ENCODE results near the gene FHIT. TPM values are rescaled to one million over a fixed set of nuclear protein-coding genes. Genes with fewer than 3 reads are reported as not detected.

Gene FHIT
- total and polyA plus RNA-seq, 2 of the 4 experiments (the other 2 are of a cell fraction) = 0.07 TPM; not detected in 1

DNA sequence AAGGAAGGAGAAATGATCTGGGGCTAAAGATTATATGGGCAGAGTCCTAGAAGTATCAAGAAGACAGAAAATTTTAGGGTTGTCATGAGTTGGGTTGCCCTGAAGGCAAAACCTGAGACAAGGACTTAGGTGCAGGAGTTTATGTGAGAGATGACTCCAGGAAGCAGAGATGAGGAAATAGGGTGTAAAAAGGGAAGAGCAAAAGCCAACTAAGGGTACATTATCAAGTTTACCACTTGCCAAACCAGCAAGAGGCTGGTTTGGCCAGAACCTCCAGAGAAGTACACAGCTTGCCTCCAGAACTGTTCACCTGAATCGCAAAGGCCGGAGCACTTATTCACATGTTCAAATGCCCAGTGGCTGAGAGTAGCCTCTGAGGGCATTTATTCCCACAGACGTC, 116.7 kb downstream of the FHIT start:
- no peak overlapping the region for H2AK9ac ChIP-seq (replicated peaks; ENCODE audit: low read depth, low read length, poor library complexity)
- H3K4ac ChIP-seq (ENCODE audit: low read depth, low read length) = no peak overlapping the region
- in situ Hi-C loops (cut with MboI; ENCODE audit: low sequenced_read_pairs) = no loop called here
- ChIA-PET POLR2A (ENCODE audit: unreplicated experiment) (no interaction called here), CTCF (no interaction called here)
- H3K9ac ChIP-seq (ENCODE audit: low read depth, low read length) = no peak overlapping the region
- no peaks in the 10 kb centered on the region for H3K27me3 ChIP-seq (ENCODE audit: control insufficient read depth, insufficient read depth, low read length)
- H4K8ac ChIP-seq (ENCODE audit: low read depth in 2 of 2, low read length in 2 of 2) = no peak overlapping the region
- H2BK5ac ChIP-seq (ENCODE audit: low read depth, low read length, poor library complexity, severe bottlenecking) = no peak overlapping the region
- H3K23ac ChIP-seq (ENCODE audit: low read depth, low read length) = no peak overlapping the region
- H3K4me3 ChIP-seq (ENCODE audit: insufficient read depth, low read depth, low read length) = no peak overlapping the region
- no peak overlapping the region for H2BK20ac ChIP-seq (ENCODE audit: low read depth, low read length)
- H3K4me2 ChIP-seq (ENCODE audit: low read depth, low read length) = no peak overlapping the region
- DNase-seq = no peak
- no peaks in the 10 kb centered on the region for H3K9me1 ChIP-seq (ENCODE audit: insufficient read depth, low read length)
- no peak overlapping the region for H2AK5ac ChIP-seq (ENCODE audit: low read depth, low read length)
- no peak overlapping the region for H4K91ac ChIP-seq (ENCODE audit: insufficient read depth, low read depth, low read length)
- no peak overlapping the region for H3K27ac ChIP-seq (ENCODE audit: insufficient read depth, low read length)
- intact Hi-C loops (cut with micrococcal nuclease) = no loop called here
- H2BK120ac ChIP-seq (ENCODE audit: low read depth, low read length) = no peak overlapping the region
- no TSS peak for BruUV-seq (replicated peaks)
- no peak overlapping the region for H4K5ac ChIP-seq (ENCODE audit: low read depth, low read length)
- no peak overlapping the region for H3K14ac ChIP-seq (replicated peaks; ENCODE audit: low read depth, low read length)
- dilution Hi-C loops (cut with HindIII; ENCODE audit: low sequenced_read_pairs, unreplicated experiment) = no loop called here
- no peaks in the 10 kb centered on the region for H3K4me1 ChIP-seq (ENCODE audit: control insufficient read depth, insufficient read depth, low read length)
- no CpG with 5 or more reads among the region's 3 CpGs for whole genome bisulfite sequencing, 2 experiments (ENCODE audit: extremely low coverage in 2 of 2, insufficient read length in 1 of 2)
- peaks cover 2% of the 10 kb centered on the region; the same call in 1 of the 2 replicates for H3K9me3 ChIP-seq (ENCODE audit: control insufficient read depth, insufficient read depth, low read length)
- TF ChIP-seq FOS (IDR thresholded peaks at IDR 0.05; ENCODE audit: low read depth, low read length) (no peak), MAZ (IDR thresholded peaks at IDR 0.05; ENCODE audit: borderline replicate concordance, low read depth, low read length) (no peak), POLR2A (IDR thresholded peaks at IDR 0.05; ENCODE audit: low read depth, low read length) (no peak), ELK1 (IDR thresholded peaks at IDR 0.05; ENCODE audit: borderline replicate concordance, low read depth, low read length) (no peak), BHLHE40 (IDR thresholded peaks at IDR 0.05; ENCODE audit: low read depth, low read length) (no peak), RAD21 (IDR thresholded peaks at IDR 0.05; ENCODE audit: low read length) (no peak), MAFK (IDR thresholded peaks at IDR 0.05; ENCODE audit: low read depth, low read length) (no peak), RCOR1 (IDR thresholded peaks at IDR 0.05; ENCODE audit: insufficient replicate concordance, low read length) (no peak), CEBPB (IDR thresholded peaks at IDR 0.05; ENCODE audit: low read depth, low read length) (no peak), SMC3 (IDR thresholded peaks at IDR 0.05; ENCODE audit: low read depth, low read length) (no peak)
- TF ChIP-seq, protein P1, sequence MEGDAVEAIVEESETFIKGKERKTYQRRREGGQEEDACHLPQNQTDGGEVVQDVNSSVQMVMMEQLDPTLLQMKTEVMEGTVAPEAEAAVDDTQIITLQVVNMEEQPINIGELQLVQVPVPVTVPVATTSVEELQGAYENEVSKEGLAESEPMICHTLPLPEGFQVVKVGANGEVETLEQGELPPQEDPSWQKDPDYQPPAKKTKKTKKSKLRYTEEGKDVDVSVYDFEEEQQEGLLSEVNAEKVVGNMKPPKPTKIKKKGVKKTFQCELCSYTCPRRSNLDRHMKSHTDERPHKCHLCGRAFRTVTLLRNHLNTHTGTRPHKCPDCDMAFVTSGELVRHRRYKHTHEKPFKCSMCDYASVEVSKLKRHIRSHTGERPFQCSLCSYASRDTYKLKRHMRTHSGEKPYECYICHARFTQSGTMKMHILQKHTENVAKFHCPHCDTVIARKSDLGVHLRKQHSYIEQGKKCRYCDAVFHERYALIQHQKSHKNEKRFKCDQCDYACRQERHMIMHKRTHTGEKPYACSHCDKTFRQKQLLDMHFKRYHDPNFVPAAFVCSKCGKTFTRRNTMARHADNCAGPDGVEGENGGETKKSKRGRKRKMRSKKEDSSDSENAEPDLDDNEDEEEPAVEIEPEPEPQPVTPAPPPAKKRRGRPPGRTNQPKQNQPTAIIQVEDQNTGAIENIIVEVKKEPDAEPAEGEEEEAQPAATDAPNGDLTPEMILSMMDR (conservative IDR thresholded peaks at IDR 0.05; ENCODE audit: low read depth, low read length) = no peak
- H3K36me3 ChIP-seq (ENCODE audit: control insufficient read depth, insufficient read depth, low read length) = no peaks in the 10 kb centered on the region
- H3K18ac ChIP-seq (ENCODE audit: low read depth, low read length) = no peak overlapping the region
- no peak for ATAC-seq (ENCODE audit: low read depth)
- no peaks in the 10 kb centered on the region for H4K20me1 ChIP-seq (ENCODE audit: insufficient read depth, low read length)
- H3K56ac ChIP-seq (ENCODE audit: extremely low read depth, insufficient read depth, low read length) = no peak overlapping the region
- no peak overlapping the region for H2AFZ ChIP-seq (replicated peaks; ENCODE audit: low read length, poor library complexity)
- no peak overlapping the region for H2BK15ac ChIP-seq (ENCODE audit: low read depth, low read length)
- H3K79me1 ChIP-seq (ENCODE audit: low read depth in 1 of 2, low read length in 2 of 2) = no peaks in the 10 kb centered on the region
